ENCODE measurements around the gene LAG3. TPM values are rescaled to one million over a fixed set of nuclear protein-coding genes. Genes with fewer than 3 reads are reported as not detected.

LAG3 gene
- polyA plus RNA-seq, 2 of the 4 experiments (the other 2 are of a cell fraction): 0.66 to 1.7 TPM

DNA sequence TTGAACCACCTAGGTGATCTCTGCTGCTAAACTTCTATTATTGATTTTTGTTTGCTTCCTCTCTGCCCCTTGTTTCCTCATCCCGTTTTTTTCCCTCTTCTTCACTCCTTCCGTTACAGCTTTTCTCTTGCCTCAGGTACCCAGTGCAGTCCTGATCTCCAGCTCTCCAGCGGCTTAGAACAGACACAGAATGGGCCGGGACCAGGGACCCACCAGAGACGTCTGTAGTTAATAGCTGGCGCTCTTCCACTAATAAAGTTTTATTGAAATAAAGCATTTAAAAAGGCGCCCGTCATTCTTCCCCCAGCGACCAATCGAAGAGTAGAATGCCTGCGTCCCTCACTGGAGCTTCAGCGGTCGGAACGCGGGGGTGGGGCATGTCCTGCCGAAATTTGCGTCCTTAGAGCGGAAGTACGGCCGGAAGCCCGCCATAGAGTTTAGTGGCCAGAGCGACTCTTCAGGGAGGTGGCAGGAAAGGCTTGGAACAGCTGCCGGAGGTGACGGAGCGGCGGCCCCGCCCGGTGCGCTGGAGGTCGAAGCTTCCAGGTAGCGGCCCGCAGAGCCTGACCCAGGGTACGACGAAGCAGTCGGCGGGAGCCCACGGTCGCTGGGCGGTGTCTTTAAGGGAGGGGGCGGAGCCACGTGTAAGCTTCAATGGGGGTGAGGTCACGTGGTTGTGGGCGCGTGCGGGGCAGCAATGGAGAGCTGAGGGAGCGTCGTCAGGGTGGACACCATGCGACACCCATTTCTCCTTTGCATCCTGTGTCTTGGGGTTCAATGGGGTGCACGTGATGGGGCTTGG is 48.5 kb upstream of the LAG3 start, which contains the start of gene COPS7A (continued):
- TF ChIP-seq, protein P1, sequence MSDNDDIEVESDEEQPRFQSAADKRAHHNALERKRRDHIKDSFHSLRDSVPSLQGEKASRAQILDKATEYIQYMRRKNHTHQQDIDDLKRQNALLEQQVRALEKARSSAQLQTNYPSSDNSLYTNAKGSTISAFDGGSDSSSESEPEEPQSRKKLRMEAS (IDR thresholded peaks at IDR 0.05): peak; percentile 100
- TF ChIP-seq JUN (IDR thresholded peaks at IDR 0.05) (peak; percentile 81 to 86; a peak in 4 of 5 replicates), NFE2L2 (conservative IDR thresholded peaks at IDR 0.05; ENCODE audit: low read length) (0 out of 2 replicates have a peak, but pooled peaks have one; percentile 2), FOSL2 (IDR thresholded peaks at IDR 0.05) (no peak), FOSL2 (CRISPR knock-in tag; IDR thresholded peaks at IDR 0.05) (0 out of 2 replicates have a peak, but pooled peaks have one; percentile 18), FOXS1 (CRISPR knock-in tag; IDR thresholded peaks at IDR 0.05) (peak; percentile 63; the same call in 1 of the 2 replicates), ZSCAN20 (CRISPR knock-in tag; IDR thresholded peaks at IDR 0.05) (no peak; the same call in 1 of the 2 replicates), HOXB13 (CRISPR knock-in tag; IDR thresholded peaks at IDR 0.05; ENCODE audit: low read depth) (peak; percentile 81; the same call in 1 of the 2 replicates), RCOR1 (IDR thresholded peaks at IDR 0.05; ENCODE audit: low read depth, low read length) (no peak), CHD2 (IDR thresholded peaks at IDR 0.05; ENCODE audit: low read length, partially characterized antibody) (no peak), RARB (CRISPR knock-in tag; IDR thresholded peaks at IDR 0.05) (no peak), SMC3 (IDR thresholded peaks at IDR 0.05) (0 out of 3 replicates have a peak, but pooled peaks have one; percentile 24), CBX8 (IDR thresholded peaks at IDR 0.05) (no peak), TFCP2L1 (CRISPR knock-in tag; IDR thresholded peaks at IDR 0.05) (0 out of 2 replicates have a peak, but pooled peaks have one; percentile 16), BHLHE40 (IDR thresholded peaks at IDR 0.05; ENCODE audit: low read depth, low read length) (peak; percentile 49; the same call in 1 of the 2 replicates), CEBPB (IDR thresholded peaks at IDR 0.05) (no peak), PHF8 (IDR thresholded peaks at IDR 0.05; ENCODE audit: borderline replicate concordance, low read depth) (peak; percentile 47), MYC (IDR thresholded peaks at IDR 0.05; ENCODE audit: borderline replicate concordance, low read length) (peak; percentile 85; the same call in 1 of the 2 replicates), RFX5 (IDR thresholded peaks at IDR 0.05) (peak; percentile 60; the same call in 1 of the 2 replicates), NPAS2 (CRISPR knock-in tag; IDR thresholded peaks at IDR 0.05; ENCODE audit: borderline replicate concordance) (peak; percentile 71), ZFP36 (IDR thresholded peaks at IDR 0.05; ENCODE audit: borderline replicate concordance, partially characterized antibody) (no peak)
- TF ChIP-seq, protein P2, sequence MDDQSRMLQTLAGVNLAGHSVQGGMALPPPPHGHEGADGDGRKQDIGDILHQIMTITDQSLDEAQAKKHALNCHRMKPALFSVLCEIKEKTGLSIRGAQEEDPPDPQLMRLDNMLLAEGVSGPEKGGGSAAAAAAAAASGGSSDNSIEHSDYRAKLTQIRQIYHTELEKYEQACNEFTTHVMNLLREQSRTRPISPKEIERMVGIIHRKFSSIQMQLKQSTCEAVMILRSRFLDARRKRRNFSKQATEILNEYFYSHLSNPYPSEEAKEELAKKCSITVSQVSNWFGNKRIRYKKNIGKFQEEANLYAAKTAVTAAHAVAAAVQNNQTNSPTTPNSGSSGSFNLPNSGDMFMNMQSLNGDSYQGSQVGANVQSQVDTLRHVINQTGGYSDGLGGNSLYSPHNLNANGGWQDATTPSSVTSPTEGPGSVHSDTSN (IDR thresholded peaks at IDR 0.05): peak; percentile 94
- TF ChIP-seq, protein P3, sequence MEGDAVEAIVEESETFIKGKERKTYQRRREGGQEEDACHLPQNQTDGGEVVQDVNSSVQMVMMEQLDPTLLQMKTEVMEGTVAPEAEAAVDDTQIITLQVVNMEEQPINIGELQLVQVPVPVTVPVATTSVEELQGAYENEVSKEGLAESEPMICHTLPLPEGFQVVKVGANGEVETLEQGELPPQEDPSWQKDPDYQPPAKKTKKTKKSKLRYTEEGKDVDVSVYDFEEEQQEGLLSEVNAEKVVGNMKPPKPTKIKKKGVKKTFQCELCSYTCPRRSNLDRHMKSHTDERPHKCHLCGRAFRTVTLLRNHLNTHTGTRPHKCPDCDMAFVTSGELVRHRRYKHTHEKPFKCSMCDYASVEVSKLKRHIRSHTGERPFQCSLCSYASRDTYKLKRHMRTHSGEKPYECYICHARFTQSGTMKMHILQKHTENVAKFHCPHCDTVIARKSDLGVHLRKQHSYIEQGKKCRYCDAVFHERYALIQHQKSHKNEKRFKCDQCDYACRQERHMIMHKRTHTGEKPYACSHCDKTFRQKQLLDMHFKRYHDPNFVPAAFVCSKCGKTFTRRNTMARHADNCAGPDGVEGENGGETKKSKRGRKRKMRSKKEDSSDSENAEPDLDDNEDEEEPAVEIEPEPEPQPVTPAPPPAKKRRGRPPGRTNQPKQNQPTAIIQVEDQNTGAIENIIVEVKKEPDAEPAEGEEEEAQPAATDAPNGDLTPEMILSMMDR (IDR thresholded peaks at IDR 0.05): no peak
- TF ChIP-seq, protein P4, sequence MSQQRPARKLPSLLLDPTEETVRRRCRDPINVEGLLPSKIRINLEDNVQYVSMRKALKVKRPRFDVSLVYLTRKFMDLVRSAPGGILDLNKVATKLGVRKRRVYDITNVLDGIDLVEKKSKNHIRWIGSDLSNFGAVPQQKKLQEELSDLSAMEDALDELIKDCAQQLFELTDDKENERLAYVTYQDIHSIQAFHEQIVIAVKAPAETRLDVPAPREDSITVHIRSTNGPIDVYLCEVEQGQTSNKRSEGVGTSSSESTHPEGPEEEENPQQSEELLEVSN (IDR thresholded peaks at IDR 0.05; ENCODE audit: borderline replicate concordance, low read depth): peak; percentile 99
- TF ChIP-seq, protein P5, sequence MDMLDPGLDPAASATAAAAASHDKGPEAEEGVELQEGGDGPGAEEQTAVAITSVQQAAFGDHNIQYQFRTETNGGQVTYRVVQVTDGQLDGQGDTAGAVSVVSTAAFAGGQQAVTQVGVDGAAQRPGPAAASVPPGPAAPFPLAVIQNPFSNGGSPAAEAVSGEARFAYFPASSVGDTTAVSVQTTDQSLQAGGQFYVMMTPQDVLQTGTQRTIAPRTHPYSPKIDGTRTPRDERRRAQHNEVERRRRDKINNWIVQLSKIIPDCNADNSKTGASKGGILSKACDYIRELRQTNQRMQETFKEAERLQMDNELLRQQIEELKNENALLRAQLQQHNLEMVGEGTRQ (IDR thresholded peaks at IDR 0.05): peak; percentile 98
